ENCODE data around the gene CLEC9A.

CLEC9A gene

DNA sequence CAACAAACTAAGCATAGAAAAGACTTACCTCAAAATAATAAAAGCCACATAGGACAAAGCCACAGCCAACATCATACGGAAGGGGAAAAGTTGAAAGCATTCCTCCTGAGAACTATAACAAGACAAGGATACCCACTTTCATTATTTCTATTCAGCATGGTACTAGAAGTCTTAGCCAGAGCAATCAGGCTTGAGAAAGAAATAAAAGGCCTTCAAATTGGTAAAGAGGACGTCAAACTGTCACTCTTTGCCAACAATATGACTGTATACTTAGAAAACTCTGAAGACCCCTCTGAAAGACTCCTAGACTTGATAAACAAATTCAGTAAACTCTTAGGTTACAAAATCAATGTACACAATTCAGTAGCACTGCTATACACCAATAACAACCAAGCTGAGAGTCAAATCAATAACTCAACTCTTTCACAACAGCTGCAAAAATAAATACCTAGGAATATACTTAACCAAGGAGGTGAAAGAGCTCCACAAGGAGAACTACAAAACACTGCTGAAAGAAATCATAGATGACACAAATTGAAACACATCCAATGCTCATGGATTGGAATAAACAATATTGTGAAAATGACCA lies 79.9 kb downstream of the CLEC9A start:
- DNase-seq (ENCODE audit: low spot score): no peak

DNA sequence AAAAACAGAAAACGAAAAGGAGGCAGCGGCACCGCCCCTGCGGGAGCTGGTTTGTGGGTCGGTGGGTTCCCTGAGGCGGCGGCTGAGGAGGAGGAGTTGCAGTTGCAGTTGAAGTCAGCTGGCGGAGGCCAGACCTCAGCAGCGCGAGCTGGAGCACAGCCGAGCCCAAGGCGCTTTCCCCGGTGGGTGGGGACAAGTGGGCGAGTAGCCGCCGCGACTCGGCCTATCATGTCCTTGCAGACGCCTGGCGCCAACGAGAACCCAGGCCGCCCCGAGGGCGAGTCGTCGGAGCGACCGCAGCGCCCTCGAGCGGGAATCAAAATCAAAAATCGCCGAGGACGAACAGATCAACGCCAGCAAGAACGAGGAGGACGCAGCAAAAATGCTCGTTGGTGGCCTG lies 81.0 kb downstream of the CLEC9A start:
- no peak for DNase-seq (ENCODE audit: low spot score)

DNA sequence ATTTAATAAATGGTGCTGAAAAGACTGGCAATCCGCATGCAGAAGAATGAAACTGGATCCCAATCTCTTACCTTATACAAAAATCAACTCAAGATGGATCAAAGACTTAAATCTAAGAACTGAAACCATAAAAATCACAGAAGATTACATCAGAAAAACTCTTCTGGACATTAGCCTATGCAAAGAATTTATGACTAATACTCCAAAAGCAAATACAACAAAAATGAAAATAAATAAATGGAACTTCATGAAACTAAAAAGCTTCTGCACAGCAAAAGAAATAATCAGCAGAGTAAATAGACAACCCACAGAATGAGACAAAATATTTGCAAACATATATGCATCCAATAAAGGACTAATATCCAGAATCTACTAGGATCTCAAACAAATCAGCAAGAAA lies 82.6 kb downstream of the CLEC9A start:
- DNase-seq (ENCODE audit: low spot score): no peak

DNA sequence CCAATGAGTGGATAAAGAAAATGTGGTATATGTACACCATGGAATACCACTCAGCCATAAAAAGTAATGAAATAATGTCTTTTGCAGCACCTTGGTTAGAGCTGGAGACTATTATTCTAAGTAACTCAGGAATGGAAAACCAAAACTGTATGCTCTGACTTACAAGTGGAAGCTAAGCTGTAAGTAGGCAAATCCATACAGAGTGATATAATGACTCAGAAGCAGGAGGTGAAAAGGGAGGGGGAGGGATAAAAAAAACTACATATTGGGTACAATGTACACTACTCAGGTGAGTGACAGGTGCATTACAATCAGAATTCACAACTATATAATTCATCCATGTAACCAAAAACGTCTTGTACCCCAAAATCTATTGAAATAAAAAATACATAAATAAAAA lies 83.4 kb downstream of the CLEC9A start:
- DNase-seq (ENCODE audit: low spot score): no peak

DNA sequence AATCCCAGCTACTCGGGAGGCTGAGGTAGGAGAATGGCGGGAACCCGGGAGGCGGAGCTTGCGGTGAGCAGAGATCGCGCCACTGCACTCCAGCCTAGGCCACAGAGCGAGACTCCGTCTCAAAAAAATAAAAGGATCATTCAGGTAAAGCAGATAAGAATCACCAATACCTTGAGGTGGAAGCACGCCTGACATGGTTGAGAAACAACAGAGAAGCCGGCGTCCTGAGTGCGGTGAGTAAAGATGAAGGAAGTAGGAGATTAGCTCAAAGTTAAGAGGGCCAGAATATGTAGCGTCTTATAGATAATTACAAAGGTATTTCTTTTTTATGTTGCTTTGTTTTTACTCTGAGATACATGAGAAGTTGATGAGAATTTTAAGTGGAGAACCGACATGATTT lies 84.8 kb downstream of the CLEC9A start:
- no peak for DNase-seq (ENCODE audit: low spot score)
